ENCODE measurements around the gene FAM200C.

FAM200C gene

GRCh38 chr5:160379511-160379910, 20.3 kb downstream of the FAM200C start:
- no peaks in the 10 kb centered on the region for H3K27me3 ChIP-seq (ENCODE audit: control insufficient read depth, insufficient read depth, low read length)
- H2AFZ ChIP-seq = no peak overlapping the region
- no peaks in the 10 kb centered on the region for H3K79me2 ChIP-seq
- H3K9me3 ChIP-seq (ENCODE audit: control insufficient read depth, low read length) = no peaks in the 10 kb centered on the region
- no peak overlapping the region for H3K9ac ChIP-seq
- H3K4me2 ChIP-seq (ENCODE audit: low read length) = no peak overlapping the region
- no peaks in the 10 kb centered on the region for H3K36me3 ChIP-seq (ENCODE audit: control insufficient read depth, insufficient read depth, low read length)
- H3K27ac ChIP-seq = no peak overlapping the region
- H3K4me1 ChIP-seq = no peaks in the 10 kb centered on the region
- no peak for TF ChIP-seq CTCF (IDR thresholded peaks at IDR 0.05)
- no peak overlapping the region for H3K4me3 ChIP-seq (ENCODE audit: low read depth, low read length)

- no peaks in the 10 kb centered on the region for H3K9me3 ChIP-seq (ENCODE audit: control insufficient read depth, low read length)
- no peaks in the 10 kb centered on the region for H3K4me1 ChIP-seq
- no peak overlapping the region for H2AFZ ChIP-seq
- H3K4me2 ChIP-seq (ENCODE audit: low read length) = no peak overlapping the region
- H3K27me3 ChIP-seq (ENCODE audit: control insufficient read depth, insufficient read depth, low read length) = no peaks in the 10 kb centered on the region
- TF ChIP-seq CTCF (IDR thresholded peaks at IDR 0.05) = no peak
- H3K9ac ChIP-seq = no peak overlapping the region
- H3K79me2 ChIP-seq = no peaks in the 10 kb centered on the region
- H3K36me3 ChIP-seq (ENCODE audit: control insufficient read depth, insufficient read depth, low read length) = no peaks in the 10 kb centered on the region
- H3K27ac ChIP-seq = no peak overlapping the region
- H3K4me3 ChIP-seq (ENCODE audit: low read depth, low read length) = no peak overlapping the region
Observed at GRCh38 chr5:160378330-160378729, 21.5 kb downstream of the FAM200C start.

- Histone ChIP-seq H3K4me1 (no peaks in the 10 kb centered on the region), H3K9ac (no peak overlapping the region), H3K9me3 (ENCODE audit: control insufficient read depth, low read length) (no peaks in the 10 kb centered on the region), H3K4me3 (ENCODE audit: low read depth, low read length) (no peak overlapping the region), H3K79me2 (no peaks in the 10 kb centered on the region), H3K36me3 (ENCODE audit: control insufficient read depth, insufficient read depth, low read length) (no peaks in the 10 kb centered on the region), H3K27me3 (ENCODE audit: control insufficient read depth, insufficient read depth, low read length) (no peaks in the 10 kb centered on the region), H2AFZ (no peak overlapping the region), H3K27ac (no peak overlapping the region), H3K4me2 (ENCODE audit: low read length) (no peak overlapping the region)
- no peak for TF ChIP-seq CTCF (IDR thresholded peaks at IDR 0.05)
Observed at GRCh38 chr5:160377651-160378050, 22.2 kb downstream of the FAM200C start.

GRCh38 chr5:160376416-160376815, 23.4 kb downstream of the FAM200C start:
- H3K27ac ChIP-seq = no peak overlapping the region
- H3K9ac ChIP-seq = no peak overlapping the region
- H3K27me3 ChIP-seq (ENCODE audit: control insufficient read depth, insufficient read depth, low read length) = no peaks in the 10 kb centered on the region
- no peaks in the 10 kb centered on the region for H3K36me3 ChIP-seq (ENCODE audit: control insufficient read depth, insufficient read depth, low read length)
- no peak for TF ChIP-seq CTCF (IDR thresholded peaks at IDR 0.05)
- H2AFZ ChIP-seq = no peak overlapping the region
- H3K4me2 ChIP-seq (ENCODE audit: low read length) = no peak overlapping the region
- no peaks in the 10 kb centered on the region for H3K79me2 ChIP-seq
- no peaks in the 10 kb centered on the region for H3K9me3 ChIP-seq (ENCODE audit: control insufficient read depth, low read length)
- no peaks in the 10 kb centered on the region for H3K4me1 ChIP-seq
- H3K4me3 ChIP-seq (ENCODE audit: low read depth, low read length) = no peak overlapping the region

- Histone ChIP-seq H3K27ac (no peak overlapping the region), H3K4me2 (ENCODE audit: low read length) (no peak overlapping the region), H3K36me3 (ENCODE audit: control insufficient read depth, insufficient read depth, low read length) (no peaks in the 10 kb centered on the region), H3K4me3 (ENCODE audit: low read depth, low read length) (no peak overlapping the region), H3K9me3 (ENCODE audit: control insufficient read depth, low read length) (no peaks in the 10 kb centered on the region), H3K4me1 (no peaks in the 10 kb centered on the region), H3K79me2 (no peaks in the 10 kb centered on the region), H3K9ac (no peak overlapping the region), H2AFZ (no peak overlapping the region), H3K27me3 (ENCODE audit: control insufficient read depth, insufficient read depth, low read length) (no peaks in the 10 kb centered on the region)
- no peak for TF ChIP-seq CTCF (IDR thresholded peaks at IDR 0.05)
Observed at GRCh38 chr5:160375701-160376100, 24.2 kb downstream of the FAM200C start.

Measured in parathyroid adenoma (tissue), 2 donors.